HG03045 (cell line): ENCODE data around the gene IL23R.
"Not testable (repeated sequence)": the region's sequence is repeated elsewhere in the genome, so short reads cannot be mapped to it uniquely, and the experiment has no call there.

ENCODE experiments used
- ATAC-seq: cut with Tn5 transposase; IDR thresholded peaks from one replicate; pipeline ENCODE4 v1.9.1; 2021; ENCODE audit warnings: mild to moderate bottlenecking, moderate library complexity; ENCODE audit not compliant: unreplicated experiment

The IL23R gene

GRCh38 chr1:67166196-67166595, at the start of gene IL23R:
Gene IL23R (plus strand): TSS chr1:67166454. CDS start chr1:67168121, 1,667 bp downstream.
- ATAC-seq: peak; percentile 83

GRCh38 chr1:67118191-67118590, 48.1 kb upstream of the IL23R start:
- ATAC-seq: no peak

- no peak for ATAC-seq
Observed at GRCh38 chr1:67118646-67119045, 47.6 kb upstream of the IL23R start.

GRCh38 chr1:67120855-67121619, 45.2 kb upstream of the IL23R start:
- ATAC-seq: no peak

GRCh38 chr1:67124455-67124854, 41.8 kb upstream of the IL23R start:
- ATAC-seq: no peak

- ATAC-seq: no peak
Observed at GRCh38 chr1:67126111-67126746, 40.0 kb upstream of the IL23R start.

GRCh38 chr1:67126974-67127373, 39.3 kb upstream of the IL23R start:
- ATAC-seq: no peak

- ATAC-seq: no peak
Observed at GRCh38 chr1:67130673-67131072, 35.6 kb upstream of the IL23R start.

GRCh38 chr1:67133177-67133576, 33.1 kb upstream of the IL23R start:
- no peak for ATAC-seq

- no peak for ATAC-seq
Observed at GRCh38 chr1:67134695-67135094, 31.6 kb upstream of the IL23R start, which contains the start of gene C1orf141. Gene C1orf141 (minus strand): TSS chr1:67134970. CDS start chr1:67127240, 7,730 bp downstream.

GRCh38 chr1:67135354-67135753, 30.9 kb upstream of the IL23R start:
- ATAC-seq: no peak

- no peak for ATAC-seq
Observed at GRCh38 chr1:67137307-67137753, 28.9 kb upstream of the IL23R start.

GRCh38 chr1:67138813-67139499, 27.3 kb upstream of the IL23R start:
- no peak for ATAC-seq

GRCh38 chr1:67140460-67140859, 25.8 kb upstream of the IL23R start:
- ATAC-seq: no peak

- not testable (repeated sequence) for ATAC-seq
Observed at GRCh38 chr1:67141832-67142231, 24.4 kb upstream of the IL23R start.

- no peak for ATAC-seq
Observed at GRCh38 chr1:67142931-67143330, 23.3 kb upstream of the IL23R start.

GRCh38 chr1:67143966-67144365, 22.3 kb upstream of the IL23R start:
- no peak for ATAC-seq

- no peak for ATAC-seq
Observed at GRCh38 chr1:67144696-67145095, 21.6 kb upstream of the IL23R start.

- ATAC-seq: no peak
Observed at GRCh38 chr1:67146101-67146500, 20.2 kb upstream of the IL23R start.

- no peak for ATAC-seq
Observed at GRCh38 chr1:67146539-67146938, 19.7 kb upstream of the IL23R start.

- not testable (repeated sequence) for ATAC-seq
Observed at GRCh38 chr1:67147973-67148372, 18.3 kb upstream of the IL23R start.
